ENCODE results near the gene CFAP107.

CFAP107 gene

DNA sequence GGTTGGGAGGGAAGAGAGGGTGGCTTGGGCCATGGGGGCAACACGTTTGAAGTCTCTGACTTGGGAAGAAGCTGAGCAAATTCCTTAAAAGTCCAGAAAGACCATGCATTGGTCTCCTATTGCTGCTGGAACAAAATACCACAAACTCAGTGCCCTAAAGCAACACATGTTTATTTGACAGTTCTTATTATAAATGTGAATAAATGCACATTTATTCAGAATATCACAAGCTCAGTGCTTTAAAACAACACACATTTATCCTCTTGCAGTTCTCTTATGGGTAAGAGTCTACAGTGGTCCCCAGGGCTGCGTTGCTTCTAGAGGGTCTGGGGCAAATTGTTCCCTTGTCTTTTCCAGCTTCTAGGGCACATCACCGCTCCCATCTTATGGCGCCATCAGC, 17.5 kb downstream of the CFAP107 start:
- no peak for DNase-seq (ENCODE audit: low read depth)
- H3K4me3 ChIP-seq (ENCODE audit: control insufficient read depth, low read depth, low read length) = no peak overlapping the region
- TF ChIP-seq, protein P1, sequence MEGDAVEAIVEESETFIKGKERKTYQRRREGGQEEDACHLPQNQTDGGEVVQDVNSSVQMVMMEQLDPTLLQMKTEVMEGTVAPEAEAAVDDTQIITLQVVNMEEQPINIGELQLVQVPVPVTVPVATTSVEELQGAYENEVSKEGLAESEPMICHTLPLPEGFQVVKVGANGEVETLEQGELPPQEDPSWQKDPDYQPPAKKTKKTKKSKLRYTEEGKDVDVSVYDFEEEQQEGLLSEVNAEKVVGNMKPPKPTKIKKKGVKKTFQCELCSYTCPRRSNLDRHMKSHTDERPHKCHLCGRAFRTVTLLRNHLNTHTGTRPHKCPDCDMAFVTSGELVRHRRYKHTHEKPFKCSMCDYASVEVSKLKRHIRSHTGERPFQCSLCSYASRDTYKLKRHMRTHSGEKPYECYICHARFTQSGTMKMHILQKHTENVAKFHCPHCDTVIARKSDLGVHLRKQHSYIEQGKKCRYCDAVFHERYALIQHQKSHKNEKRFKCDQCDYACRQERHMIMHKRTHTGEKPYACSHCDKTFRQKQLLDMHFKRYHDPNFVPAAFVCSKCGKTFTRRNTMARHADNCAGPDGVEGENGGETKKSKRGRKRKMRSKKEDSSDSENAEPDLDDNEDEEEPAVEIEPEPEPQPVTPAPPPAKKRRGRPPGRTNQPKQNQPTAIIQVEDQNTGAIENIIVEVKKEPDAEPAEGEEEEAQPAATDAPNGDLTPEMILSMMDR (IDR thresholded peaks at IDR 0.05; ENCODE audit: control insufficient read depth, insufficient read depth, low read depth, low read length, missing control alignments) = no peak

DNA sequence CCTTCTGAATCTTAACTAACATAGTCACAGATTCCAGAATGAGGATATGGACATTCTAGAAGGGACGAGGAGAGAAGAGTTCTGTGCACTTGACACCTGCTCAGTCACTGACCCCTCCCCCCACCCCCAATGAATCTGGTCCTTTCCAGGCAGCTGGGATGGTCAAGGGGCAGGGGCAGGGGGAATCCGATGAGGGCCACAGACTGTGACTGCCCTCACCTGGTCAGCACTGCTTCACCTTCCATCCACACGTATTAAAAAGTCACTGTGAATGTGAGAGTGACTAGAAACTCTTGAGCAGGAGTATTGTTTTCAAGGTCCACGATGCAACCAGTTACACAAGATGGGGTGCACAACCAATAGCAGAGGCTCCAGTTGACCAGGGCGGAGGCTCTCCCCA, 18.0 kb downstream of the CFAP107 start:
- no peak for DNase-seq (ENCODE audit: low read depth)
- H3K4me3 ChIP-seq (ENCODE audit: control insufficient read depth, low read depth, low read length) = no peak overlapping the region
- TF ChIP-seq, protein P1 (IDR thresholded peaks at IDR 0.05; ENCODE audit: control insufficient read depth, insufficient read depth, low read depth, low read length, missing control alignments) = no peak

DNA sequence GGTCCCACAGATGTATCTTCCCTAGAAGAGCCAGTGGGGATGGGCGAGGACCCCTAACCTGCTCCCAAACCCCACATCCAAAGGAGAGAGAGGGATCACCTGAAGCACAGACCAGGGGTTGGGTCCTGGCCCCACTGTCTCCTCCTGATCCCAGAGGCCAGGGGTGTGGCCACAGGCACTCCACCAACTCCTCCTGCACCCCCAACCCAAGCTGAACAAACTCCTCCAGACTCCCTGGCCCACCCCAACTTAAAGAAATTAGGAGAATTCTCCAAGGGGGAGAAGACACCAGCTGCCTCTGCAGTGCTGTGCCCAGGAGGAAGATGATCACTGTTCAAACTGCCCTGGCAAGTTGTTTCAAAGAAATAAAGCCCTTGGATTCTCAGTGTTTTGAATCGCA, 23.0 kb downstream of the CFAP107 start:
- DNase-seq (ENCODE audit: low read depth) = no peak
- no peak overlapping the region for H3K4me3 ChIP-seq (ENCODE audit: control insufficient read depth, low read depth, low read length)
- TF ChIP-seq, protein P1 (IDR thresholded peaks at IDR 0.05; ENCODE audit: control insufficient read depth, insufficient read depth, low read depth, low read length, missing control alignments) = no peak

DNA sequence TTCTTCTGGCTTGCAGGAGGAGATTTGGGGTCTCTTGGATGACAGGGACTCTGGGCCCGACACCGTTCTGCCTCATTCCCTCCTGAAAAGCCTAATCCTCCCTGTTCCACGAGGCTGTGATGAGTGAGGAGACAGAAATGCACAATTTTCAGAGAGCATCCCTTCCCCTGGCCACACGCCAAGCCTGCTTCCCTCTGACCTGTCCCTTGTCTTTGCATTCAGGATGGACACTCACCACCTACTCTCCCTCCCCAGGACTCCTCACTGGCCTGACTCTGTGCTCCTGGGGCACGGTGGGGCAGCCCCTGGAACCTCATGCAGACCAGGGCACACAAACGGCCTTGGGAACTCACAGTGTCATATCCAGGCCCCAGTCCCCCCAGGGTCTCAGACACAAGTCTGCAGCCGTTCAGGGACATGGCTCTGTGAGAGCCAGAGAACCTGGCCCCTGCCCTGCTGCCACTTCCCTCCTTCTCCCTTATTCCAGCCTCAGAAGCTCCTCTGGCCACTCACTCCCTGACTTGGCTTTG, 24.0 kb downstream of the CFAP107 start:
- TF ChIP-seq, protein P1 (IDR thresholded peaks at IDR 0.05; ENCODE audit: control insufficient read depth, insufficient read depth, low read depth, low read length, missing control alignments) = no peak
- DNase-seq (ENCODE audit: low read depth) = no peak

DNA sequence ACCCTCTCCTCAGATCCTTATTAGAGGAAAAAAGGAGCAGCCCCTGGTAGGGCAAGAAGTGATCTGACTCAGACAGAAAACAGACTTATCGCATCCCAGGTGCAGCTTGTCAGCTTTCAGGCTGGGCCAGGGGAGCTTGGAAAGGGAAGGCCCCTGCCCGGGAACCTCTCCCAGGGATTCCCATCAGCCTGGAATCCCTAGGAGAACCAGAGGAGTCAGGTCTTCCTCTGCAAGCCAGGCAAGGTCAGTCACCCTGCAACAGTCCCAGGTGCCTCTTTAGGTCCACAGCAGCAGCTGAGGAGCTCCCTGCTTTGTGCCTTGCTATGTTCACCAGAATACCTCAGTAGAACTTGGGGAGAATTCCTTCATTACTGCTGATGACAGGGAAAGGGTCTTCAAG, 24.6 kb downstream of the CFAP107 start:
- TF ChIP-seq, protein P1 (IDR thresholded peaks at IDR 0.05; ENCODE audit: control insufficient read depth, insufficient read depth, low read depth, low read length, missing control alignments) = no peak
- no peak for DNase-seq (ENCODE audit: low read depth)
- H3K4me3 ChIP-seq (ENCODE audit: control insufficient read depth, low read depth, low read length) = no peak overlapping the region

More for the DNA sequence above, 24.0 kb downstream of the CFAP107 start:
- H3K4me3 ChIP-seq (ENCODE audit: control insufficient read depth, low read depth, low read length) = no peak overlapping the region

DNA sequence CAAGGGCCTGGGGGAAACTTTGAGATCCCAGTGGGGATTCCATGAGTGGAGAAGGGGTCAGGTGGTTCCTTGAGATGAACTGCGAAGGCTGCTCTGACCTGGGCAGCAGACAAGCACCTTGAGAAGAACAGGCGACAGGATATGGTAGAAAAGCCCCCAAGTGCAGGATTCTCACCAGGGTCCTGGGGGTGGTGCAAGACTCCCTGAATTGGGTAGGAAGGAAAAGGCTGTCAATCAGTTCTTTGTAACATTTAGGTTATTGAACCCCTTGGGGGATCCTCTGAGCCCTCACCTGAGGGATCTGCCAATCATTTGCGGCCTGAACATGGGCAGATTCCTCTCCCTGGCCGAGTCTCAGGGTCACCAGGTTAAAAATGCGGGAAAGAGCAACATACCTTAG, 25.2 kb downstream of the CFAP107 start:
- no peak for DNase-seq (ENCODE audit: low read depth)
- no peak overlapping the region for H3K4me3 ChIP-seq (ENCODE audit: control insufficient read depth, low read depth, low read length)
- TF ChIP-seq, protein P1 (IDR thresholded peaks at IDR 0.05; ENCODE audit: control insufficient read depth, insufficient read depth, low read depth, low read length, missing control alignments) = no peak

DNA sequence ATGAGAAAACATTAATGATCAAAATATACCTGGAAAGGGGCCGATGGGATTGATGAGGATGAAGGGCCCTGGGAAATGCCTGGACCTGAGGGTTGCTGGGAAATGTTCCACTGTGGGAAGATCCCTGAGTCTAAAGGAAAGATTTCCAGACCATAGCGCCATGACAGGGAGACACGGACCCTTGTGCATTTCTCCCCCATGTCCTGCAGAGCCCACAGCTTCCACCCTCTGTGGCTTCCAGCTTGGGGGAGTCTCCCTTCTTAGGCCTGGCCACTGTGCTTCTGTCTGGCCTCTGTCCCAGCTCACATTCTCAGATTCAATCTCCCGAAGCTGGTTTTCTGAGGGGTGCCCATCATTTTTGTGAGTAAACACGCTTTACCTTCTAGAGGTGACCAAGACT, 26.5 kb downstream of the CFAP107 start:
- TF ChIP-seq, protein P1 (IDR thresholded peaks at IDR 0.05; ENCODE audit: control insufficient read depth, insufficient read depth, low read depth, low read length, missing control alignments) = no peak
- DNase-seq (ENCODE audit: low read depth) = no peak
- H3K4me3 ChIP-seq (ENCODE audit: control insufficient read depth, low read depth, low read length) = no peak overlapping the region

All from AG09309 (cell line).